K562 (cell line): ENCODE measurements around the gene ZMPSTE24. TPM values are rescaled to one million over a fixed set of nuclear protein-coding genes. Genes with fewer than 3 reads are reported as not detected.
A peak's percentile ranks its signal among the peaks of the same experiment; 100 is the strongest.

ENCODE experiments used
- ATAC-seq: fragments of 200-7000 bp; cut with Tn5 transposase; 3 replicates; pipeline ENCODE4 v1.9.1; 2020; ENCODE audit warnings: moderate library complexity
- BruUV-seq: library from RNA; stranded (reverse); fragments of 400-500 nt; replicated peaks from 2 replicates; lab custom pipeline; 2021; lab: Mats Ljungman, UMichigan
- CTCF ChIA-PET: fragments of 300-600 bp; formaldehyde crosslinking; extraction: SDS; loops from one replicate; lab custom pipeline; 2021; ENCODE audit warnings: low intra/inter-chr PET ratio; lab: Yijun Ruan, JAX
- POLR2A ChIA-PET: fragments of 300-600, 350-650 bp; sonication (Branson Sonifier 250); formaldehyde crosslinking; extraction: SDS; loops from one replicate; lab custom pipeline; 2021; ENCODE audit warnings: antibody characterized with exemption, inconsistent platforms; lab: Yijun Ruan, JAX
- DNase-seq, 4 experiments: peaks; one replicate each; pipeline versions ENCODE4 v3.0.0 to v3.0.0-alpha.2; 2011 to 2018; ENCODE audit warnings: low spot score in 3 of 4, mixed read lengths in 3 of 4; ENCODE audit errors: extremely low read depth in 1 of 4
- FAIRE-seq: peaks from 2 replicates; lab custom pipeline; 2011; peaks lifted over from hg19 to GRCh38; lab: Jason Lieb, UNC
- H2AFZ ChIP-seq: 2 replicates; pipeline ENCODE4 v1.6.0; 2011; ENCODE audit warnings: low read depth, low read length, control low read depth, inconsistent platforms
- H3K27ac ChIP-seq: fragments of 200-600 bp; 3 replicates; pipeline ENCODE4 v1.8.0; 2011; ENCODE audit warnings: low read depth, mild to moderate bottlenecking, control low read depth, inconsistent platforms, low read length, moderate library complexity, mixed read lengths; ENCODE audit errors: extremely low read depth
- H3K27me3 ChIP-seq, 2 experiments: fragments of 300-600 bp in 1 of 2; 2 replicates in 1 of 2; 3 replicates in 1 of 2; pipeline versions ENCODE4 v1.6.0 to v1.8.0; 2011; ENCODE audit warnings: inconsistent platforms in 2 of 2, low read length in 2 of 2, mild to moderate bottlenecking in 1 of 2, mixed read lengths in 1 of 2, moderate library complexity in 1 of 2; ENCODE audit not compliant: control insufficient read depth in 2 of 2, insufficient read depth in 2 of 2
- H3K36me3 ChIP-seq: fragments of 300-600 bp; 3 replicates; pipeline ENCODE4 v1.8.0; 2011; ENCODE audit warnings: mild to moderate bottlenecking, low read length, inconsistent platforms; ENCODE audit not compliant: control insufficient read depth, insufficient read depth
- H3K4me1 ChIP-seq, 2 experiments: fragments of 200-600 bp in 1 of 2; replicated peaks in 1 of 2; 2 replicates in 1 of 2; 3 replicates in 1 of 2; pipeline versions ENCODE4 v1.5.1 to v1.8.0; 2011; ENCODE audit warnings: inconsistent platforms in 2 of 2, low read length in 2 of 2, mild to moderate bottlenecking in 1 of 2, mixed read lengths in 1 of 2, moderate library complexity in 1 of 2; ENCODE audit not compliant: control insufficient read depth in 2 of 2, insufficient read depth in 2 of 2
- H3K4me2 ChIP-seq: 2 replicates; pipeline ENCODE4 v1.6.1; 2011; ENCODE audit warnings: low read length, control low read depth, inconsistent platforms, mixed read lengths; ENCODE audit not compliant: insufficient read depth
- H3K4me3 ChIP-seq: fragments of 200-600 bp; sonication (generic), shearing (Covaris generic); 2 replicates; pipeline ENCODE4 v1.5.1; 2016; ENCODE audit warnings: control low read depth, inconsistent platforms
- H3K79me2 ChIP-seq: fragments of 200-600 bp; 3 replicates; pipeline ENCODE4 v1.8.0; 2011; ENCODE audit warnings: low read length, inconsistent platforms; ENCODE audit not compliant: control insufficient read depth, insufficient read depth
- H3K9ac ChIP-seq, 2 experiments: 2 replicates each; pipeline versions ENCODE4 v1.6.0 to v1.6.1; 2011; ENCODE audit warnings: low read depth in 2 of 2, low read length in 2 of 2, control low read depth in 1 of 2, inconsistent platforms in 1 of 2, mild to moderate bottlenecking in 1 of 2, mixed read lengths in 1 of 2; ENCODE audit not compliant: insufficient read depth in 1 of 2
- H3K9me1 ChIP-seq: one replicate; pipeline ENCODE4 v1.6.0; 2011; ENCODE audit warnings: inconsistent platforms, mild to moderate bottlenecking, low read length, moderate library complexity; ENCODE audit not compliant: control insufficient read depth, insufficient read depth
- H3K9me3 ChIP-seq: replicated peaks from 2 replicates; pipeline ENCODE4 v1.5.1; 2011; ENCODE audit warnings: low read depth, low read length, inconsistent platforms; ENCODE audit not compliant: control insufficient read depth, insufficient read depth
- H4K20me1 ChIP-seq: replicated peaks from 2 replicates; pipeline ENCODE4 v1.6.1; 2011; ENCODE audit warnings: low read length, inconsistent platforms, mixed read lengths; ENCODE audit not compliant: control insufficient read depth, insufficient read depth
- BHLHE40 ChIP-seq: IDR thresholded peaks from 2 replicates; pipeline ENCODE4 v1.6.1; 2011; ENCODE audit warnings: low read length, improper control_type of control experiment
- CREM ChIP-seq: IDR thresholded peaks from 2 replicates; pipeline ENCODE4 v1.6.1; 2014; ENCODE audit warnings: antibody characterized with exemption, low read depth
- ELF4 ChIP-seq: fragments of 450-650 bp; formaldehyde crosslinking; IDR thresholded peaks from 2 replicates; pipeline ENCODE4 v1.4.0; 2022; ENCODE audit warnings: missing genetic modification characterization
- JUND ChIP-seq, 2 experiments: IDR thresholded peaks; 2 replicates in 1 of 2; 3 replicates in 1 of 2; pipeline ENCODE4 v1.6.1; 2011; ENCODE audit warnings: borderline replicate concordance in 2 of 2, low read depth in 2 of 2, low read length in 2 of 2, improper control_type of control experiment in 1 of 2, missing biosample characterization in 1 of 2, missing genetic modification characterization in 1 of 2, missing genetic modification reagents in 1 of 2
- MEIS2 ChIP-seq: fragments of 450-650 bp; IDR thresholded peaks from 2 replicates; pipeline ENCODE4 v1.6.1; 2014; ENCODE audit warnings: mild to moderate bottlenecking; ENCODE audit not compliant: partially characterized antibody
- MTA3 ChIP-seq: fragments of 450-650 bp; formaldehyde crosslinking; IDR thresholded peaks from 2 replicates; pipeline ENCODE4 v1.6.1; 2017; ENCODE audit warnings: mild to moderate bottlenecking, borderline replicate concordance
- MYC ChIP-seq, 2 experiments: fragments of 250-450 bp in 1 of 2; sonication (Bioruptor Pico) in 1 of 2; IDR thresholded peaks; 2 replicates each; pipeline versions ENCODE4 v1.5.1 to v1.6.1; 2012 to 2021; ENCODE audit warnings: low read depth in 2 of 2, borderline replicate concordance in 1 of 2, improper control_type of control experiment in 1 of 2, low read length in 1 of 2, mild to moderate bottlenecking in 1 of 2, moderate library complexity in 1 of 2
- RFX7 ChIP-seq: fragments of 250-450 bp; sonication (Bioruptor Pico); IDR thresholded peaks from 2 replicates; pipeline ENCODE4 v1.5.1; 2021; ENCODE audit warnings: mild to moderate bottlenecking
- TEAD4 ChIP-seq, 2 experiments: sonication (generic) in 1 of 2; formaldehyde crosslinking in 1 of 2; IDR thresholded peaks; 2 replicates each; pipeline versions ENCODE4 v1.6.1 to v1.8.0; 2012 to 2022; ENCODE audit warnings: borderline replicate concordance in 1 of 2, inconsistent platforms in 1 of 2, low read length in 1 of 2, mild to moderate bottlenecking in 1 of 2, missing genetic modification reagents in 1 of 2
- TRIM24 ChIP-seq, 2 experiments: fragments of 450-650 bp; IDR thresholded peaks; 2 replicates each; pipeline ENCODE4 v1.6.1; 2016
- ZNF75A ChIP-seq: fragments of 450-650 bp; formaldehyde crosslinking; IDR thresholded peaks from 2 replicates; pipeline ENCODE4 v1.4.0; 2020; ENCODE audit warnings: mild to moderate bottlenecking
- WGBS: fragments of 100-300 bp; shearing (Covaris generic); methylation state at CpG from one replicate; pipeline ENCODE4 v1.1.6; 2016; ENCODE audit warnings: low coverage, mixed read lengths; ENCODE audit not compliant: insufficient coverage; ENCODE audit errors: missing lambda C conversion rate; 5-methylcytosine and 5-hydroxymethylcytosine counted together
- in situ Hi-C: fragments of 300-500 bp; cut with MboI; formaldehyde crosslinking; loops from 4 replicates; pipeline ENCODE4 v1.15.0; 2018; ENCODE audit warnings: inconsistent platforms, mixed read lengths
- intact Hi-C: fragments of 100-400 bp; cut with micrococcal nuclease; formaldehyde crosslinking; loops from 2 replicates; pipeline ENCODE4 v1.14.2; 2022
- polyA plus RNA-seq, 8 experiments: library from polyadenylated mRNA; depleted of rRNA in 4 of 8; stranded (reverse) in 5 of 8; unstranded in 3 of 8; fragments of >200 nt; fragmentation: Nextera tagmentation in 2 of 8; fragmentation: Illumina TruSeq in 1 of 8; extraction: Ambion mirVana in 2 of 8; extraction: Trizol in 1 of 8; gene quantifications; 2 replicates each; pipeline versions ENCODE4 v1.2.1 to v1.2.3, GENCODE V29; 2011 to 2014; ENCODE audit warnings: inconsistent platforms in 1 of 8, missing spikeins in 1 of 8
- total RNA-seq, 7 experiments: library from RNA; depleted of rRNA in 6 of 7; stranded (reverse); fragments of >200 nt in 6 of 7; fragmentation: Illumina TruSeq in 2 of 7; extraction: Trizol in 2 of 7; gene quantifications; 2 replicates each; pipeline versions ENCODE4 v1.2.1 to v1.2.3, GENCODE V29; 2011 to 2021; ENCODE audit warnings: low replicate concordance in 1 of 7
- TF ChIP-seq, protein P1 (sequence below): fragments of 250-450 bp; sonication (Bioruptor Pico); IDR thresholded peaks from 2 replicates; pipeline ENCODE4 v1.4.0; 2020; ENCODE audit warnings: borderline replicate concordance
- TF ChIP-seq, protein P2 (sequence below): sonication (generic); formaldehyde crosslinking; IDR thresholded peaks from 2 replicates; pipeline ENCODE4 v1.8.0; 2022; ENCODE audit warnings: mild to moderate bottlenecking, missing genetic modification reagents
- TF ChIP-seq, protein P3 (sequence below): fragments of 450-650 bp; IDR thresholded peaks from 2 replicates; pipeline ENCODE4 v1.6.1; 2016; ENCODE audit warnings: mild to moderate bottlenecking
- TF ChIP-seq, protein P4 (sequence below), 2 experiments: fragments of 250-450 bp in 1 of 2; fragments of 450-650 bp in 1 of 2; sonication (Bioruptor Pico) in 1 of 2; IDR thresholded peaks; 2 replicates each; pipeline versions ENCODE4 v1.6.1 to v1.8.0; 2016 to 2021; ENCODE audit warnings: mild to moderate bottlenecking in 2 of 2, moderate library complexity in 2 of 2, missing compliant biosample characterization in 1 of 2, missing genetic modification characterization in 1 of 2

ZMPSTE24 gene
- total and polyA plus RNA-seq, 9 of the 15 experiments (the other 6 are each of a cell fraction or from before 2014, with no cell fraction given) = 30.7 to 75.9 (median 64.3) TPM

GRCh38 chr1:40218333-40218732 is 39.7 kb upstream of the ZMPSTE24 start:
- BruUV-seq = no TSS peak
- no peak for FAIRE-seq
- intact Hi-C loops = no loop called here
- peaks cover 50% of the 10 kb centered on the region for H3K79me2 ChIP-seq
- H3K4me1 ChIP-seq = peaks cover 12 to 25% of the 10 kb centered on the region in 2 experiments; a peak in 4 of 5 replicates
- ChIA-PET CTCF (no interaction called here), POLR2A (interaction anchor here (1.3 to 1.6 kb wide), 2 partner anchors 8 to 11 kb away, joined by 3 read pairs; no protein-coding TSS in a partner anchor)
- no peak for DNase-seq
- no peak for ATAC-seq
- peak overlapping the region; percentile 31 for H3K27ac ChIP-seq
- no peaks in the 10 kb centered on the region for H3K9me1 ChIP-seq
- in situ Hi-C loops = no loop called here
- no peak overlapping the region for H3K4me3 ChIP-seq
- no peaks in the 10 kb centered on the region for H3K27me3 ChIP-seq
- H3K9ac ChIP-seq = no peak overlapping the region
- whole genome bisulfite sequencing = 56% methylated on average over 5 of the region's 5 CpGs
- H4K20me1 ChIP-seq = no peaks in the 10 kb centered on the region
- H3K4me2 ChIP-seq = no peak overlapping the region
- no peak overlapping the region for H2AFZ ChIP-seq
- peaks cover 47% of the 10 kb centered on the region for H3K36me3 ChIP-seq
- H3K9me3 ChIP-seq = no peaks in the 10 kb centered on the region; the same call in 1 of the 2 replicates
- TF ChIP-seq, protein P1, sequence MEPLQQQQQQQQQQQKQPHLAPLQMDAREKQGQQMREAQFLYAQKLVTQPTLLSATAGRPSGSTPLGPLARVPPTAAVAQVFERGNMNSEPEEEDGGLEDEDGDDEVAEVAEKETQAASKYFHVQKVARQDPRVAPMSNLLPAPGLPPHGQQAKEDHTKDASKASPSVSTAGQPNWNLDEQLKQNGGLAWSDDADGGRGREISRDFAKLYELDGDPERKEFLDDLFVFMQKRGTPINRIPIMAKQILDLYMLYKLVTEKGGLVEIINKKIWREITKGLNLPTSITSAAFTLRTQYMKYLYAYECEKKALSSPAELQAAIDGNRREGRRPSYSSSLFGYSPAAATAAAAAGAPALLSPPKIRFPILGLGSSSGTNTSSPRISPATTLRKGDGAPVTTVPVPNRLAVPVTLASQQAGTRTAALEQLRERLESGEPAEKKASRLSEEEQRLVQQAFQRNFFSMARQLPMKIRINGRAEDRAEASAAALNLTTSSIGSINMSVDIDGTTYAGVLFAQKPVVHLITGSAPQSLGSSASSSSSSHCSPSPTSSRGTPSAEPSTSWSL = no peak
- no peak for TF ChIP-seq ELF4
- no peak for TF ChIP-seq MYC (IDR thresholded peaks at IDR 0.05; ENCODE audit: low read depth, low read length)
- no peak for TF ChIP-seq MYC (CRISPR knock-in tag; IDR thresholded peaks at IDR 0.05; ENCODE audit: borderline replicate concordance, low read depth)
- peak; percentile 62 for TF ChIP-seq CREM
- peak; percentile 32 to 56; a peak in 3 of 4 replicates for TF ChIP-seq TRIM24 (IDR thresholded peaks at IDR 0.05)
- TF ChIP-seq, protein P2, sequence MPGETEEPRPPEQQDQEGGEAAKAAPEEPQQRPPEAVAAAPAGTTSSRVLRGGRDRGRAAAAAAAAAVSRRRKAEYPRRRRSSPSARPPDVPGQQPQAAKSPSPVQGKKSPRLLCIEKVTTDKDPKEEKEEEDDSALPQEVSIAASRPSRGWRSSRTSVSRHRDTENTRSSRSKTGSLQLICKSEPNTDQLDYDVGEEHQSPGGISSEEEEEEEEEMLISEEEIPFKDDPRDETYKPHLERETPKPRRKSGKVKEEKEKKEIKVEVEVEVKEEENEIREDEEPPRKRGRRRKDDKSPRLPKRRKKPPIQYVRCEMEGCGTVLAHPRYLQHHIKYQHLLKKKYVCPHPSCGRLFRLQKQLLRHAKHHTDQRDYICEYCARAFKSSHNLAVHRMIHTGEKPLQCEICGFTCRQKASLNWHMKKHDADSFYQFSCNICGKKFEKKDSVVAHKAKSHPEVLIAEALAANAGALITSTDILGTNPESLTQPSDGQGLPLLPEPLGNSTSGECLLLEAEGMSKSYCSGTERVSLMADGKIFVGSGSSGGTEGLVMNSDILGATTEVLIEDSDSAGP (CRISPR knock-in tag) = no peak
- TF ChIP-seq BHLHE40 = peak; percentile 67
- no peak for TF ChIP-seq TEAD4 (IDR thresholded peaks at IDR 0.05; ENCODE audit: low read length)
- no peak for TF ChIP-seq TEAD4 (CRISPR knock-in tag; IDR thresholded peaks at IDR 0.05; ENCODE audit: borderline replicate concordance)
- TF ChIP-seq, protein P3, sequence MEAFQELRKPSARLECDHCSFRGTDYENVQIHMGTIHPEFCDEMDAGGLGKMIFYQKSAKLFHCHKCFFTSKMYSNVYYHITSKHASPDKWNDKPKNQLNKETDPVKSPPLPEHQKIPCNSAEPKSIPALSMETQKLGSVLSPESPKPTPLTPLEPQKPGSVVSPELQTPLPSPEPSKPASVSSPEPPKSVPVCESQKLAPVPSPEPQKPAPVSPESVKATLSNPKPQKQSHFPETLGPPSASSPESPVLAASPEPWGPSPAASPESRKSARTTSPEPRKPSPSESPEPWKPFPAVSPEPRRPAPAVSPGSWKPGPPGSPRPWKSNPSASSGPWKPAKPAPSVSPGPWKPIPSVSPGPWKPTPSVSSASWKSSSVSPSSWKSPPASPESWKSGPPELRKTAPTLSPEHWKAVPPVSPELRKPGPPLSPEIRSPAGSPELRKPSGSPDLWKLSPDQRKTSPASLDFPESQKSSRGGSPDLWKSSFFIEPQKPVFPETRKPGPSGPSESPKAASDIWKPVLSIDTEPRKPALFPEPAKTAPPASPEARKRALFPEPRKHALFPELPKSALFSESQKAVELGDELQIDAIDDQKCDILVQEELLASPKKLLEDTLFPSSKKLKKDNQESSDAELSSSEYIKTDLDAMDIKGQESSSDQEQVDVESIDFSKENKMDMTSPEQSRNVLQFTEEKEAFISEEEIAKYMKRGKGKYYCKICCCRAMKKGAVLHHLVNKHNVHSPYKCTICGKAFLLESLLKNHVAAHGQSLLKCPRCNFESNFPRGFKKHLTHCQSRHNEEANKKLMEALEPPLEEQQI = peak; percentile 79
- TF ChIP-seq RFX7 (CRISPR knock-in tag) = no peak
- peak; percentile 3 for TF ChIP-seq MEIS2
- TF ChIP-seq JUND (IDR thresholded peaks at IDR 0.05; ENCODE audit: borderline replicate concordance, low read depth, low read length) = no peak
- no peak for TF ChIP-seq JUND (tag; IDR thresholded peaks at IDR 0.05; ENCODE audit: borderline replicate concordance, low read depth, low read length)
- TF ChIP-seq MTA3 = no peak
- TF ChIP-seq ZNF75A (CRISPR knock-in tag) = no peak
- TF ChIP-seq, protein P4, sequence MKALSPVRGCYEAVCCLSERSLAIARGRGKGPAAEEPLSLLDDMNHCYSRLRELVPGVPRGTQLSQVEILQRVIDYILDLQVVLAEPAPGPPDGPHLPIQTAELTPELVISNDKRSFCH (CRISPR knock-in tag; IDR thresholded peaks at IDR 0.05) = no peak
- TF ChIP-seq, protein P4 (tag; IDR thresholded peaks at IDR 0.05) = peak; percentile 68; the same call in 1 of the 2 replicates
